ENCODE results near the gene ANKRD27.
"Not testable (repeated sequence)": the region's sequence is repeated elsewhere in the genome, so short reads cannot be mapped to it uniquely, and the experiment has no call there.

Gene ANKRD27

DNA sequence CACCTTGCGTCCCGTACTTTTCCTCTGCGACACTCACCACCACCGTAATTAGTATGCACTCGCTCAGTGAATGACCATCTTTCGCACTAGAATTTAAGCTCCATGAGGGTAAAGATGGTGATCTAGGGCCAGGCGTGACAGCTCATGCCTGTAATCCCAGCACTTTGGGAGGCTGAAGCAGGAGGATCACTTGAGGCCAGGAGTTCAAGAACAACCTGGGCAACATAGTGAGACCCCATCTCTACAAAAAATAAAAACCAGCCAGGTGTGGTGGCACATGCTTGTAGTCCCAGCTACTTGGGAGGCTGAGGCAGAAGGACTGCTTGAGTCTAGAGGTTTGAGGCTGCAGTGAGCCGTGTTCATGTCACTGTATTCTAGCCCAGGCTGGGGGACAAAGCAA, 18.6 kb downstream of the ANKRD27 start:
- not testable (repeated sequence) for H3K4me2 ChIP-seq (ENCODE audit: low read length); H4K8ac ChIP-seq (ENCODE audit: low read depth, low read length); H2AFZ ChIP-seq (ENCODE audit: insufficient read depth, low read length, poor library complexity); H3K27ac ChIP-seq (ENCODE audit: low read depth, low read length); H3K9me3 ChIP-seq (ENCODE audit: insufficient read depth, low read depth, low read length); DNase-seq; H3K23ac ChIP-seq (ENCODE audit: low read length); H3K79me2 ChIP-seq (ENCODE audit: control insufficient read depth, insufficient read depth, low read length, poor library complexity); H3K4ac ChIP-seq (ENCODE audit: low read depth, low read length); H2AK5ac ChIP-seq (ENCODE audit: low read length); H3K27me3 ChIP-seq (ENCODE audit: insufficient read depth, low read length); H3K79me1 ChIP-seq (ENCODE audit: low read length); H2BK5ac ChIP-seq (ENCODE audit: low read depth, low read length, poor library complexity); H3K4me1 ChIP-seq (ENCODE audit: control insufficient read depth in 1 of 2, insufficient read depth in 2 of 2, low read length in 2 of 2); H2BK120ac ChIP-seq (ENCODE audit: insufficient read depth, low read length, poor library complexity); H3K9ac ChIP-seq (ENCODE audit: low read length); H2BK12ac ChIP-seq (ENCODE audit: low read length); H3K4me3 ChIP-seq (ENCODE audit: low read depth, low read length); H4K12ac ChIP-seq (ENCODE audit: low read depth, low read length); H3K14ac ChIP-seq (ENCODE audit: low read length); H4K91ac ChIP-seq (ENCODE audit: low read depth, low read length); H3K18ac ChIP-seq (ENCODE audit: low read length)
- WGBS (ENCODE audit: extremely low coverage, insufficient coverage, insufficient read length) = no CpG with 5 or more reads among the region's 8 CpGs
- H3K36me3 ChIP-seq (ENCODE audit: control insufficient read depth in 1 of 2, insufficient read depth in 2 of 2, low read length in 2 of 2) = peaks cover 11 to 18% of the 10 kb centered on the region in 2 experiments

DNA sequence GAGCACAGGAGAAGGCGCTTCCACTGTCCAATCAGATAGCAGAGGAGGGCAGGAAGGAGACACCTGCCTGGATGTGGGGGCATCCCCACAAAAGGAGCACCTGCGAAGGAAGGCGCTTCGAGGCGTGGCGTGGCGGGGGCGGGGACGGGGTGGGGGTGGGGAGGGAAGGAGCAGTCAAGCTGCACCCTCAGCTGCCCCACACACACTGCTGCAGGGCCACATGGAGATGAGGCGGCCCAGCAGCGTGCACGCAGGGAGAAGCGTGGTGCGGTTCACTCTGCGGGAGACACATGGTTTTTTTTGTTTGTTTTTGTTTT, 21.4 kb downstream of the ANKRD27 start:
- Histone ChIP-seq H3K4me2 (ENCODE audit: low read length) (no peak overlapping the region), H3K23ac (ENCODE audit: low read length) (no peak overlapping the region), H4K91ac (ENCODE audit: low read depth, low read length) (no peak overlapping the region), H3K9me3 (ENCODE audit: insufficient read depth, low read depth, low read length) (no peaks in the 10 kb centered on the region), H2AK5ac (ENCODE audit: low read length) (no peak overlapping the region), H3K36me3 (ENCODE audit: control insufficient read depth in 1 of 2, insufficient read depth in 2 of 2, low read length in 2 of 2) (peaks cover 20 to 26% of the 10 kb centered on the region in 2 experiments), H4K8ac (ENCODE audit: low read depth, low read length) (no peak overlapping the region), H3K79me1 (ENCODE audit: low read length) (no peaks in the 10 kb centered on the region), H3K4me1 (ENCODE audit: control insufficient read depth in 1 of 2, insufficient read depth in 2 of 2, low read length in 2 of 2) (peaks cover 0 to 6% of the 10 kb centered on the region in 2 experiments), H4K12ac (ENCODE audit: low read depth, low read length) (no peak overlapping the region), H2AFZ (ENCODE audit: insufficient read depth, low read length, poor library complexity) (no peak overlapping the region), H2BK120ac (ENCODE audit: insufficient read depth, low read length, poor library complexity) (no peak overlapping the region), H3K4me3 (ENCODE audit: low read depth, low read length) (no peak overlapping the region), H2BK5ac (ENCODE audit: low read depth, low read length, poor library complexity) (no peak overlapping the region), H3K27me3 (ENCODE audit: insufficient read depth, low read length) (no peaks in the 10 kb centered on the region), H2BK12ac (ENCODE audit: low read length) (no peak overlapping the region), H3K9ac (ENCODE audit: low read length) (no peak overlapping the region), H3K14ac (ENCODE audit: low read length) (no peak overlapping the region), H3K27ac (ENCODE audit: low read depth, low read length) (no peak overlapping the region), H3K79me2 (ENCODE audit: control insufficient read depth, insufficient read depth, low read length, poor library complexity) (peaks cover 2% of the 10 kb centered on the region), H3K4ac (ENCODE audit: low read depth, low read length) (no peak overlapping the region), H3K18ac (ENCODE audit: low read length) (no peak overlapping the region)
- no peak for DNase-seq
- no CpG with 5 or more reads among the region's 15 CpGs for WGBS (ENCODE audit: extremely low coverage, insufficient coverage, insufficient read length)

DNA sequence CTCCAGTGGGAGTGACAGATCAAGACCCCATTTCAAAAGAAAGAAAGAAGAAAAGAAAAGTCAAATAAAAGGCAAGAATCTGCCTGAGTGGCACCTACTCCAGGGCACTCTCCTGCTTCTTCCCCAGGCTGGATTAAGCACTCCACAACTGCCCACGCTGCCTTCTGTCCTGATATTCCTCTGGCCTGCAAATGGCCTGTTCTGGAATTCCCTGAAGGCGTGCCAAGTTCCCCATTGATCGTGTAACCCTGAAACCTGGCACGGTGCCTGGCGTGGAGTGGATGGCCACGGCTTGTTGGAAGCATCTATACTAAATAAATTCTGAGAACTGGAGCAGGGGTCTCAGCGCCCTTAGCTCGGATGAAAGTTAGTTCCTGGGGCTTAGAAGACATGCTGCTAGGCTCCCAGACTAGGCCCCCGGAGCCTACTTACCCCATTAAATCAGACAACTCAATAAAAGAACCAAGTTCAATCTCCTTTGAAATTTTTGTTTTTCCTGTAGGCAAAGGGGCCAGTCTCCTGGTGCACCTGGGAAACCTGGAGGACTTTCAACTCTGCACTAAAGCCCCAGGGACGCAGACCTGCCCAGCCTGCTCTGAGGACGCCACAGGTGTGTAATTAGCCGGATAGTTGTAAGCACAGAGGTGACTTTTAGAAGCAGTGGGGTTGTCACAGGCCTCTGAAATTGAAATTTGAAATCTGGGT, 21.9 kb downstream of the ANKRD27 start:
- Histone ChIP-seq H3K9ac (ENCODE audit: low read length) (no peak overlapping the region), H3K36me3 (ENCODE audit: control insufficient read depth in 1 of 2, insufficient read depth in 2 of 2, low read length in 2 of 2) (peaks cover 17 to 25% of the 10 kb centered on the region in 2 experiments), H3K4me1 (ENCODE audit: control insufficient read depth in 1 of 2, insufficient read depth in 2 of 2, low read length in 2 of 2) (peaks cover 0 to 6% of the 10 kb centered on the region in 2 experiments), H3K79me2 (ENCODE audit: control insufficient read depth, insufficient read depth, low read length, poor library complexity) (peaks cover 2% of the 10 kb centered on the region), H2BK12ac (ENCODE audit: low read length) (no peak overlapping the region), H3K27ac (ENCODE audit: low read depth, low read length) (peak overlapping the region; percentile 38), H2BK5ac (ENCODE audit: low read depth, low read length, poor library complexity) (no peak overlapping the region), H3K23ac (ENCODE audit: low read length) (no peak overlapping the region), H2AFZ (ENCODE audit: insufficient read depth, low read length, poor library complexity) (no peak overlapping the region), H3K18ac (ENCODE audit: low read length) (no peak overlapping the region), H3K14ac (ENCODE audit: low read length) (no peak overlapping the region), H3K79me1 (ENCODE audit: low read length) (no peaks in the 10 kb centered on the region), H4K12ac (ENCODE audit: low read depth, low read length) (no peak overlapping the region), H3K27me3 (ENCODE audit: insufficient read depth, low read length) (no peaks in the 10 kb centered on the region), H3K4me2 (ENCODE audit: low read length) (no peak overlapping the region), H4K91ac (ENCODE audit: low read depth, low read length) (peak overlapping the region; percentile 75), H3K4me3 (ENCODE audit: low read depth, low read length) (no peak overlapping the region), H3K4ac (ENCODE audit: low read depth, low read length) (no peak overlapping the region), H2AK5ac (ENCODE audit: low read length) (no peak overlapping the region), H2BK120ac (ENCODE audit: insufficient read depth, low read length, poor library complexity) (peak overlapping the region; percentile 78), H3K9me3 (ENCODE audit: insufficient read depth, low read depth, low read length) (no peaks in the 10 kb centered on the region), H4K8ac (ENCODE audit: low read depth, low read length) (peak overlapping the region; percentile 9)
- peak; percentile 63 to 65 for DNase-seq
- no CpG with 5 or more reads among the region's 12 CpGs for WGBS (ENCODE audit: extremely low coverage, insufficient coverage, insufficient read length)

DNA sequence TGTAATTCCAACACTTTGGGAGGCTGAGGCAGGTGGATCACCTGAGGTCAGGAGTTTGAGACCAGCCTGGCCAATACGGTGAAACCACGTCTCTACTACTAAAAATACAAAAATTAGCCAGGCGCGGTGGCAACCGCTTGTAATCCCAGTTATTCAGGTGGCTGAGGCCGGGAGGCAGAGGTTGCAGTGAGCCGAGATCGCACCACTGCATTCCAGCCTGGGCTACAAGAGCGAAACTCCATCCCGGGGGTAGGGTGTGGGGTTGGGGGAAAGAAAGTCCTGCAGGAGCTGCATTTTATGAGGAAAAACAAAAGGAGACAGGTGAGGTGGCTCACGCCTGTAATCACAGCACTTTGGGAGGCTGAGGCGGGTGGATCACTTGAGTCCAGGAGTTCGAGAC, 22.6 kb downstream of the ANKRD27 start:
- H3K9ac ChIP-seq (ENCODE audit: low read length); H4K91ac ChIP-seq (ENCODE audit: low read depth, low read length); H3K9me3 ChIP-seq (ENCODE audit: insufficient read depth, low read depth, low read length); H4K8ac ChIP-seq (ENCODE audit: low read depth, low read length); H3K23ac ChIP-seq (ENCODE audit: low read length); H4K12ac ChIP-seq (ENCODE audit: low read depth, low read length); H3K79me2 ChIP-seq (ENCODE audit: control insufficient read depth, insufficient read depth, low read length, poor library complexity); H3K79me1 ChIP-seq (ENCODE audit: low read length); H3K4ac ChIP-seq (ENCODE audit: low read depth, low read length); H2BK5ac ChIP-seq (ENCODE audit: low read depth, low read length, poor library complexity); H2AFZ ChIP-seq (ENCODE audit: insufficient read depth, low read length, poor library complexity); H3K4me3 ChIP-seq (ENCODE audit: low read depth, low read length); H2BK12ac ChIP-seq (ENCODE audit: low read length); H3K27me3 ChIP-seq (ENCODE audit: insufficient read depth, low read length); H3K27ac ChIP-seq (ENCODE audit: low read depth, low read length); H3K4me1 ChIP-seq (ENCODE audit: control insufficient read depth in 1 of 2, insufficient read depth in 2 of 2, low read length in 2 of 2); H3K18ac ChIP-seq (ENCODE audit: low read length); H2BK120ac ChIP-seq (ENCODE audit: insufficient read depth, low read length, poor library complexity); H3K14ac ChIP-seq (ENCODE audit: low read length); H3K4me2 ChIP-seq (ENCODE audit: low read length); H2AK5ac ChIP-seq (ENCODE audit: low read length): not testable (repeated sequence)
- no CpG with 5 or more reads among the region's 13 CpGs for WGBS (ENCODE audit: extremely low coverage, insufficient coverage, insufficient read length)
- peak in 1 of 2 donors; percentile 29 for DNase-seq
- peaks cover 19 to 29% of the 10 kb centered on the region in 2 experiments for H3K36me3 ChIP-seq (ENCODE audit: control insufficient read depth in 1 of 2, insufficient read depth in 2 of 2, low read length in 2 of 2)

All from trophoblast cell (in vitro differentiated cells and primary cell).